Measurements from ENCODE around the gene CNN2. TPM values are rescaled to one million over a fixed set of nuclear protein-coding genes. Genes with fewer than 3 reads are reported as not detected.

CNN2 gene
- total and polyA plus RNA-seq, 8 donors = 20.4 to 73.8 (median 53.5) TPM

GRCh38 chr19:1085676-1086442 is 59.5 kb downstream of the CNN2 start:
- FAIRE-seq = no peak
- whole genome bisulfite sequencing, 2 donors = 81% methylated on average over 34 to 38 of the region's 38 CpGs

GRCh38 chr19:1086613-1087012 is 60.2 kb downstream of the CNN2 start:
- Histone ChIP-seq H3K27me3 (no peaks in the 10 kb centered on the region), H3K27ac (no peak overlapping the region), H3K36me3 (peaks cover 0 to 19% (median 16%) of the 10 kb centered on the region in 3 donors), H3K4me1 (peaks cover 0 to 7% (median 0%) of the 10 kb centered on the region in 3 donors), H3K4me3 (no peak overlapping the region), H3K9me3 (no peaks in the 10 kb centered on the region)
- DNase-seq (peak in 1 of 6 donors; percentile 60), FAIRE-seq (no peak), ATAC-seq (no peak)
- WGBS, 2 donors = 85% methylated on average over 21 of the region's 21 CpGs
- TF ChIP-seq CTCF (IDR thresholded peaks at IDR 0.05) = no peak
- intact Hi-C loops (cut with DNase I) = no loop called here

More at GRCh38 chr19:1085676-1086442, 59.5 kb downstream of the CNN2 start:
- Histone ChIP-seq H3K36me3 (peaks cover 0 to 12% (median 11%) of the 10 kb centered on the region in 3 donors), H3K4me1 (peaks cover 0 to 7% (median 0%) of the 10 kb centered on the region in 3 donors), H3K27ac (no peak overlapping the region), H3K9me3 (no peaks in the 10 kb centered on the region), H3K27me3 (no peaks in the 10 kb centered on the region), H3K4me3 (no peak overlapping the region)
- intact Hi-C loops (cut with DNase I) = no loop called here
- DNase-seq (peak in 3 of 6 donors; percentile 37 to 71 (median 55)), ATAC-seq (no peak)
- no peak for TF ChIP-seq CTCF (IDR thresholded peaks at IDR 0.05)

GRCh38 chr19:1087813-1088415 is 61.5 kb downstream of the CNN2 start:
- peaks cover 0 to 23% (median 16%) of the 10 kb centered on the region in 3 donors for H3K36me3 ChIP-seq
- no peak overlapping the region for H3K4me3 ChIP-seq
- no peak for TF ChIP-seq CTCF (IDR thresholded peaks at IDR 0.05)
- H3K4me1 ChIP-seq = peaks cover 0 to 7% (median 0%) of the 10 kb centered on the region in 3 donors
- ATAC-seq = peak in 3 of 4 donors; percentile 3 to 62 (median 36)
- no peaks in the 10 kb centered on the region for H3K9me3 ChIP-seq
- intact Hi-C loops (cut with DNase I) = no loop called here
- peak in 2 of 6 donors; percentile 25 to 66 for DNase-seq
- 76 to 79% methylated on average over 27 of the region's 27 CpGs for WGBS, 2 donors
- H3K27ac ChIP-seq = peak overlapping the region in 2 of 4 donors; percentile 33 to 44
- H3K27me3 ChIP-seq = no peaks in the 10 kb centered on the region
- FAIRE-seq = no peak

- ATAC-seq (peak in 3 of 4 donors; percentile 3 to 49 (median 44)), FAIRE-seq (no peak), DNase-seq (peak in 2 of 6 donors; percentile 42 to 77)
- H3K9me3 ChIP-seq = no peaks in the 10 kb centered on the region
- peaks cover 0 to 23% (median 16%) of the 10 kb centered on the region in 3 donors for H3K36me3 ChIP-seq
- WGBS, 2 donors = 88 to 94% methylated on average over 25 to 27 of the region's 27 CpGs
- TF ChIP-seq CTCF (IDR thresholded peaks at IDR 0.05) = no peak
- no peaks in the 10 kb centered on the region for H3K27me3 ChIP-seq
- H3K27ac ChIP-seq = peak overlapping the region in 2 of 4 donors; percentile 33 to 44
- intact Hi-C loops (cut with DNase I) = no loop called here
- H3K4me1 ChIP-seq = peaks cover 0 to 4% (median 0%) of the 10 kb centered on the region in 3 donors
- H3K4me3 ChIP-seq = no peak overlapping the region
These were observed 62.1 kb downstream of the CNN2 start for GRCh38 chr19:1088416-1089010.

Other genes starting within 250 kb of the CNN2 start
- gene PTBP1, start 229.2 kb upstream of the CNN2 start, total RNA-seq = 100 to 1,000 TPM in 5 of 6 donors, 10 to 100 TPM in 1; 83.3 to 160 (median 130) TPM
- 100 to 1,000 TPM in 1 of 2 donors, 10 to 100 TPM in 1; 90.7 to 104 TPM for gene PTBP1, start 229.2 kb upstream of the CNN2 start, polyA plus RNA-seq
- under 1 TPM in 1 of 6 donors, not detected in 5; 0.38 TPM for gene PLPPR3, start 204.7 kb upstream of the CNN2 start, total RNA-seq
- gene PLPPR3, start 204.7 kb upstream of the CNN2 start, polyA plus RNA-seq = under 1 TPM in 1 of 2 donors, not detected in 1; 0.05 TPM
- not detected for gene AZU1, start 198.8 kb upstream of the CNN2 start, total RNA-seq
- under 1 TPM in 1 of 2 donors, not detected in 1; 0.35 TPM for gene AZU1, start 198.8 kb upstream of the CNN2 start, polyA plus RNA-seq
- under 1 TPM in 1 of 6 donors, not detected in 5; 0.24 TPM for gene PRTN3, start 185.6 kb upstream of the CNN2 start, total RNA-seq
- gene PRTN3, start 185.6 kb upstream of the CNN2 start, polyA plus RNA-seq = under 1 TPM in 1 of 2 donors, not detected in 1; 0.14 TPM
- gene ELANE, start 174.3 kb upstream of the CNN2 start, total RNA-seq = under 1 TPM in 2 of 6 donors, not detected in 4; 0.16 to 0.35 TPM
- under 1 TPM; 0.19 to 0.57 TPM for gene ELANE, start 174.3 kb upstream of the CNN2 start, polyA plus RNA-seq
- 10 to 100 TPM in 2 of 6 donors, 1 to 10 TPM in 4; 2.5 to 48.8 (median 7.3) TPM for gene CFD, start 166.9 kb upstream of the CNN2 start, total RNA-seq
- 10 to 100 TPM; 27.8 to 48.1 TPM for gene CFD, start 166.9 kb upstream of the CNN2 start, polyA plus RNA-seq
- 10 to 100 TPM; 23.0 to 46.5 (median 33.5) TPM for gene MED16, start 133.4 kb upstream of the CNN2 start, total RNA-seq
- 100 to 1,000 TPM; 139 to 147 TPM for gene MED16, start 133.4 kb upstream of the CNN2 start, polyA plus RNA-seq
- not detected for gene RNU6-9, start 133.1 kb upstream of the CNN2 start, total RNA-seq
- gene RNU6-9, start 133.1 kb upstream of the CNN2 start, polyA plus RNA-seq = not detected
- gene R3HDM4, start 113.4 kb upstream of the CNN2 start, total RNA-seq = 10 to 100 TPM; 21.6 to 36.7 (median 29.2) TPM
- gene R3HDM4, start 113.4 kb upstream of the CNN2 start, polyA plus RNA-seq = 10 to 100 TPM; 56.0 to 57.2 TPM
- gene KISS1R, start 109.3 kb upstream of the CNN2 start, total RNA-seq = 1 to 10 TPM in 1 of 6 donors, under 1 TPM in 4, not detected in 1; 0.16 to 1.0 (median 0.25) TPM
- gene KISS1R, start 109.3 kb upstream of the CNN2 start, polyA plus RNA-seq = under 1 TPM in 1 of 2 donors, not detected in 1; 0.80 TPM
- 1 to 10 TPM; 6.5 to 8.5 (median 7.3) TPM for gene ARID3A, start 100.6 kb upstream of the CNN2 start, total RNA-seq
- 1 to 10 TPM; 4.6 to 5.2 TPM for gene ARID3A, start 100.6 kb upstream of the CNN2 start, polyA plus RNA-seq
- 10 to 100 TPM; 12.3 to 26.2 (median 19.0) TPM for gene WDR18, start 42.3 kb upstream of the CNN2 start, total RNA-seq
- gene WDR18, start 42.3 kb upstream of the CNN2 start, polyA plus RNA-seq = 10 to 100 TPM; 75.1 to 84.8 TPM
- not detected for gene GRIN3B, start 26.2 kb upstream of the CNN2 start, total RNA-seq
- gene GRIN3B, start 26.2 kb upstream of the CNN2 start, polyA plus RNA-seq = under 1 TPM; 0.08 to 0.09 TPM
- 10 to 100 TPM; 65.9 to 99.1 (median 83.7) TPM for gene TMEM259, start 5.5 kb upstream of the CNN2 start, total RNA-seq
- 100 to 1,000 TPM; 385 to 448 TPM for gene TMEM259, start 5.5 kb upstream of the CNN2 start, polyA plus RNA-seq
- gene RNU6-2, start 5.1 kb upstream of the CNN2 start, total RNA-seq = not detected
- gene RNU6-2, start 5.1 kb upstream of the CNN2 start, polyA plus RNA-seq = not detected
- gene ABCA7, start 13.5 kb downstream of the CNN2 start, total RNA-seq = 10 to 100 TPM in 4 of 6 donors, 1 to 10 TPM in 2; 6.9 to 27.0 (median 16.0) TPM
- 100 to 1,000 TPM in 1 of 2 donors, 10 to 100 TPM in 1; 60.9 to 131 TPM for gene ABCA7, start 13.5 kb downstream of the CNN2 start, polyA plus RNA-seq
- gene ARHGAP45, start 40.6 kb downstream of the CNN2 start, total RNA-seq = 10 to 100 TPM in 3 of 6 donors, 1 to 10 TPM in 3; 5.1 to 15.8 (median 8.4) TPM
- gene ARHGAP45, start 40.6 kb downstream of the CNN2 start, polyA plus RNA-seq = 10 to 100 TPM; 11.6 to 21.6 TPM
- gene POLR2E, start 68.8 kb downstream of the CNN2 start, total RNA-seq = 10 to 100 TPM; 40.0 to 66.5 (median 58.6) TPM
- gene POLR2E, start 68.8 kb downstream of the CNN2 start, polyA plus RNA-seq = 10 to 100 TPM; 62.5 to 69.4 TPM
- gene GPX4, start 77.4 kb downstream of the CNN2 start, total RNA-seq = 100 to 1,000 TPM in 1 of 6 donors, 10 to 100 TPM in 5; 48.8 to 112 (median 63.8) TPM
- gene GPX4, start 77.4 kb downstream of the CNN2 start, polyA plus RNA-seq = 100 to 1,000 TPM; 255 to 290 TPM
- gene SBNO2, start 147.7 kb downstream of the CNN2 start, total RNA-seq = 10 to 100 TPM; 16.8 to 43.7 (median 23.9) TPM
- 10 to 100 TPM; 36.4 to 53.9 TPM for gene SBNO2, start 147.7 kb downstream of the CNN2 start, polyA plus RNA-seq
- gene STK11, start 179.2 kb downstream of the CNN2 start, total RNA-seq = 10 to 100 TPM; 20.1 to 38.6 (median 23.4) TPM
- gene STK11, start 179.2 kb downstream of the CNN2 start, polyA plus RNA-seq = 10 to 100 TPM; 43.6 to 62.2 TPM
- gene CBARP, start 211.4 kb downstream of the CNN2 start, total RNA-seq = 1 to 10 TPM in 1 of 6 donors, under 1 TPM in 5; 0.16 to 1.1 (median 0.51) TPM
- 1 to 10 TPM; 2.0 to 2.6 TPM for gene CBARP, start 211.4 kb downstream of the CNN2 start, polyA plus RNA-seq
- gene ATP5F1D, start 215.1 kb downstream of the CNN2 start, total RNA-seq = 100 to 1,000 TPM in 5 of 6 donors, 10 to 100 TPM in 1; 97.3 to 192 (median 149) TPM
- 100 to 1,000 TPM; 173 to 515 TPM for gene ATP5F1D, start 215.1 kb downstream of the CNN2 start, polyA plus RNA-seq
- gene MIDN, start 222.0 kb downstream of the CNN2 start, total RNA-seq = 10 to 100 TPM; 32.1 to 78.0 (median 49.1) TPM
- 10 to 100 TPM; 36.6 to 49.1 TPM for gene MIDN, start 222.0 kb downstream of the CNN2 start, polyA plus RNA-seq
- gene CIRBP, start 242.7 kb downstream of the CNN2 start, total RNA-seq = 100 to 1,000 TPM; 232 to 607 (median 483) TPM
- 1,000 to 10,000 TPM in 1 of 2 donors, 100 to 1,000 TPM in 1; 802 to 1,009 TPM for gene CIRBP, start 242.7 kb downstream of the CNN2 start, polyA plus RNA-seq
- 10 to 100 TPM; 16.1 to 26.1 (median 22.9) TPM for gene FAM174C, start 248.9 kb downstream of the CNN2 start, total RNA-seq
- gene FAM174C, start 248.9 kb downstream of the CNN2 start, polyA plus RNA-seq = 10 to 100 TPM; 69.8 to 83.4 TPM

Data from pancreas (tissue), 10 donors.